Glutamatergic neuron (in vitro differentiated cells): ENCODE measurements around the gene GOLGA8J. TPM values are rescaled to one million over a fixed set of nuclear protein-coding genes. Genes with fewer than 3 reads are reported as not detected.
"Not testable (repeated sequence)": the region's sequence is repeated elsewhere in the genome, so short reads cannot be mapped to it uniquely, and the experiment has no call there.

Experiments
- DNase-seq: peaks from one replicate; pipeline ENCODE4 v3.0.0; 2022
- H3K27ac Mint-ChIP-seq: one replicate; pipeline ENCODE4 v1.8.0; 2020; ENCODE audit warnings: mild to moderate bottlenecking, mixed read lengths, inconsistent platforms; ENCODE audit not compliant: unreplicated experiment
- H3K27me3 Mint-ChIP-seq: one replicate; pipeline ENCODE4 v1.8.0; 2020; ENCODE audit warnings: mild to moderate bottlenecking, moderate library complexity, mixed read lengths, inconsistent platforms; ENCODE audit not compliant: unreplicated experiment
- H3K36me3 Mint-ChIP-seq: one replicate; pipeline ENCODE4 v1.8.0; 2020; ENCODE audit warnings: mild to moderate bottlenecking, mixed read lengths, inconsistent platforms; ENCODE audit not compliant: unreplicated experiment
- H3K4me1 Mint-ChIP-seq: one replicate; pipeline ENCODE4 v1.8.0; 2020; ENCODE audit warnings: mild to moderate bottlenecking, low read depth, mixed read lengths, inconsistent platforms; ENCODE audit not compliant: unreplicated experiment
- H3K4me3 Mint-ChIP-seq: one replicate; pipeline ENCODE4 v1.8.0; 2020; ENCODE audit warnings: mild to moderate bottlenecking, mixed read lengths, inconsistent platforms; ENCODE audit not compliant: unreplicated experiment
- H3K9me3 Mint-ChIP-seq: one replicate; pipeline ENCODE4 v1.8.0; 2020; ENCODE audit warnings: mild to moderate bottlenecking, moderate library complexity, mixed read lengths, inconsistent platforms; ENCODE audit not compliant: unreplicated experiment
- CTCF ChIP-seq: fragments of 200-600 bp; sonication (generic); IDR thresholded peaks from one replicate; pipeline ENCODE4 v1.5.0; 2021; ENCODE audit not compliant: partially characterized antibody, unreplicated experiment
- long read RNA-seq: library from polyadenylated mRNA; unstranded; transcript quantifications from one replicate; pipeline ENCODE4 v2.0.0, GENCODE V29; 2020; ENCODE audit not compliant: unreplicated experiment
- total RNA-seq: library from RNA; stranded (reverse); fragmentation: NEBNext Ultra II Directional; extraction: Animal tissue kit (Norgen Biotek cat#: 25700); gene quantifications from one replicate; pipeline ENCODE4 v1.2.1, GENCODE V29; 2021; ENCODE audit not compliant: unreplicated experiment

The GOLGA8J gene
- not detected for total RNA-seq
- long read RNA-seq: 0 reads

DNA sequence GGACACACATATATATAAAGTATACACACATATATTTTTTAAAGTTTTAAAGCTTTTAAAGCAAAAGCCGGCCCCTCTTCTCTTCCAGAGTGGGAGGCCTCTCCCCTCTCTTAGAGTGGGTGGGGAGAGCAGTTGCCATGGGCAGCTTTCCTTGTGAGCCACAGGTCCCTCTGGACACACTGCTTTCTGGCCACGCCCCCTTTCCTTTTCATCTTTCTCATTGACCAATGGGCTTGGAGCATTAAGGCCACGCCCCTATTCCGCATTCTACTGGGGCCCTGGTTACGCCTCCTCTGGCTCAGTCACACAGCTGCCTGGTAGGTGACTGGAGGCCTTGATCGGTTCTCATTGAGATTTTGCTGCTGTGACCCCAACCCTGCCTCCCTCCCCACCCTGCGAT, at the start of gene GOLGA8J:
Gene GOLGA8J (plus strand): TSS at position 301 of the 400 bp plus-strand sequence. CDS start 98 bp downstream, at position 399.
- not testable (repeated sequence) for H3K36me3 Mint-ChIP-seq, H3K27ac Mint-ChIP-seq, DNase-seq, H3K4me1 Mint-ChIP-seq, H3K9me3 Mint-ChIP-seq, H3K27me3 Mint-ChIP-seq, H3K4me3 Mint-ChIP-seq

- H3K9me3 Mint-ChIP-seq: no peaks in the 10 kb centered on the region
- H3K27ac Mint-ChIP-seq: no peak overlapping the region
- no peak overlapping the region for H3K4me3 Mint-ChIP-seq
- TF ChIP-seq CTCF: no peak
- H3K4me1 Mint-ChIP-seq: no peaks in the 10 kb centered on the region
- H3K27me3 Mint-ChIP-seq: no peaks in the 10 kb centered on the region
- H3K36me3 Mint-ChIP-seq: no peaks in the 10 kb centered on the region
- no peak for DNase-seq
Observed at GRCh38 chr15:30033211-30033610, 49.5 kb upstream of the GOLGA8J start.

DNA sequence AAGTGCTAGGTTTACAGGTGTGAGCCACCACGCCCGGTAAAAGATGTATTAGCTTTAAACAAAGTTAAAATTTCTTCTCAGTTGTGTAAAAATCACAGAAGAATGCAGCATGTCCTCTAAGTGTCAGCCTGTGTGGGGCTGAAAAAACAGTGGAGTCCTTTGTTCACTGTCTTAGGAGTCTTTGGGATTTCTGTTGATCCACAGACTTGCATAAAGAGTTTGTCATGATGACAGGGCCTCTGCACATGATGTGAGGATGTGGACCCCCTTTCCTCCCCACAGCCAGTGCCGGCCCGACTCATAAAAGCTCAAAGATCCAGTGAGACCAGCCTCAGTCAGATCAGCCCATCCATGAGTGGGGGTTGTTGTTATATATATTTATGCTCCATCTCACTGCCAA, 49.0 kb upstream of the GOLGA8J start:
- Mint-ChIP-seq H3K27ac (no peak overlapping the region), H3K4me1 (no peaks in the 10 kb centered on the region), H3K4me3 (no peak overlapping the region), H3K27me3 (no peaks in the 10 kb centered on the region), H3K36me3 (no peaks in the 10 kb centered on the region), H3K9me3 (no peaks in the 10 kb centered on the region)
- no peak for DNase-seq
- no peak for TF ChIP-seq CTCF

DNA sequence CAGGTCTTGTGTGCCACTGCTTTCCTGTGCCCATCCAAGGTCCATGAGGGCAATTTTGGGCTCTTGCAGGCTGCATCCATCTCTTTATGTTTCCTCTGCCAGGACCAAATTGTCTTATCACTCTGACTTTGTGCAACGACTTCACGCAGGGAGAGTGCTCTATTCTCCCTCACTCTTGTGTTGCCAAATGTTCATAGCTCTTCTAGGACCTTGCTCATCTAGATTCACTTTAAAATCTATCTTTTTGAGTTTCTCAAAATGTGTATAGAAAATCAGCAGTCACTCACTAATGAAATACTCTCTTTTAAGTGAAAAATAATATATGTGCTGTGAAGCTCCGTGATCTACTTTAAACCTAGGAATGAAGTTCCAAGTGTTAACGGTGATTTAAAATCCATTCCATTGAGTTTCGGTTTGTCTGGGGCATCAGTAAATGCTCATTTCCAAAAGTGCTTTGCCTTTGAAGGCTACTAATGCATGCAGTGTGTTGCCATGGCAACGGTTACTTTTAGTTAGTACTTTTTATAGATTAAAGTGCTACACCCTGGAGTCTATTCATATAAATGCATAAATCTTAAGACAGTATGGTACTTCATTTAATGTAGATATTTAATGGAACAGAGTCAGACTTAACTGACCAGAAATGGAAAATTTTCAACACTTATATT, 46.6 kb upstream of the GOLGA8J start:
- Mint-ChIP-seq H3K9me3 (no peaks in the 10 kb centered on the region), H3K4me1 (no peaks in the 10 kb centered on the region), H3K27me3 (no peaks in the 10 kb centered on the region), H3K27ac (no peak overlapping the region), H3K4me3 (no peak overlapping the region), H3K36me3 (no peaks in the 10 kb centered on the region)
- no peak for TF ChIP-seq CTCF
- DNase-seq: no peak

- no peaks in the 10 kb centered on the region for H3K4me1 Mint-ChIP-seq
Observed at GRCh38 chr15:30038667-30039523, 43.9 kb upstream of the GOLGA8J start.

More at GRCh38 chr15:30038667-30039523, 43.9 kb upstream of the GOLGA8J start:
- Mint-ChIP-seq H3K9me3 (no peaks in the 10 kb centered on the region), H3K27me3 (no peaks in the 10 kb centered on the region), H3K27ac (no peak overlapping the region), H3K4me3 (no peak overlapping the region), H3K36me3 (no peaks in the 10 kb centered on the region)
- TF ChIP-seq CTCF: no peak
- no peak for DNase-seq
